ENCODE data around the gene TNIK.

DNA sequence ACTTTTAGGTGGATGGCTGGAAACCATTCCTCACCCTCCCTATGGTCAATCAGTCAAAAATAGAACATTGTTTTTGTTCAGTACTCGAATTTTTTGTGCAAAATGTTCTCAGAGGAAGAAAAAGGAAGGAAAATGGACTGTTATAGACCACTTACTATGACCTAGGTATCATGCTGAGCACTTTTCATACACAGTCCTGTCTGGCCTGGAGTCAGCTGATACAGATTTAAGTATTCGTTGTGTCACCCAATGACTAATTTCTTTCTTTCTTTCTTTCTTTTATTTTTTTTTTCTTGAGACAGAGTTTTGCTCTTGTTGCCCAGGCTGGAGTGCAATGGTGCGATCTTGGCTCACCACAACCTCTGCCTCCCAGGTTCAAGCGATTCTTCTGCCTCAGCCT, 29.1 kb upstream of the TNIK start:
- TF ChIP-seq, protein P1, sequence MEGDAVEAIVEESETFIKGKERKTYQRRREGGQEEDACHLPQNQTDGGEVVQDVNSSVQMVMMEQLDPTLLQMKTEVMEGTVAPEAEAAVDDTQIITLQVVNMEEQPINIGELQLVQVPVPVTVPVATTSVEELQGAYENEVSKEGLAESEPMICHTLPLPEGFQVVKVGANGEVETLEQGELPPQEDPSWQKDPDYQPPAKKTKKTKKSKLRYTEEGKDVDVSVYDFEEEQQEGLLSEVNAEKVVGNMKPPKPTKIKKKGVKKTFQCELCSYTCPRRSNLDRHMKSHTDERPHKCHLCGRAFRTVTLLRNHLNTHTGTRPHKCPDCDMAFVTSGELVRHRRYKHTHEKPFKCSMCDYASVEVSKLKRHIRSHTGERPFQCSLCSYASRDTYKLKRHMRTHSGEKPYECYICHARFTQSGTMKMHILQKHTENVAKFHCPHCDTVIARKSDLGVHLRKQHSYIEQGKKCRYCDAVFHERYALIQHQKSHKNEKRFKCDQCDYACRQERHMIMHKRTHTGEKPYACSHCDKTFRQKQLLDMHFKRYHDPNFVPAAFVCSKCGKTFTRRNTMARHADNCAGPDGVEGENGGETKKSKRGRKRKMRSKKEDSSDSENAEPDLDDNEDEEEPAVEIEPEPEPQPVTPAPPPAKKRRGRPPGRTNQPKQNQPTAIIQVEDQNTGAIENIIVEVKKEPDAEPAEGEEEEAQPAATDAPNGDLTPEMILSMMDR (conservative IDR thresholded peaks at IDR 0.05), result no peak
- no peak for TF ChIP-seq ZFX (IDR thresholded peaks at IDR 0.05)
